HepG2 (cell line): ENCODE measurements around the gene SMIM1. TPM values are rescaled to one million over a fixed set of nuclear protein-coding genes. Genes with fewer than 3 reads are reported as not detected.

Experiments
- ADNP ChIP-seq: sonication (generic); formaldehyde crosslinking; IDR thresholded peaks from 2 replicates; pipeline ENCODE4 v1.4.0; 2020; ENCODE audit warnings: missing genetic modification reagents
- ARID4A ChIP-seq: sonication (generic); formaldehyde crosslinking; IDR thresholded peaks from 2 replicates; pipeline ENCODE4 v1.5.0; 2020; ENCODE audit warnings: mild to moderate bottlenecking, missing genetic modification reagents, borderline replicate concordance
- ATAD3A ChIP-seq: sonication (generic); formaldehyde crosslinking; IDR thresholded peaks from 2 replicates; pipeline ENCODE4 v1.4.0; 2020; ENCODE audit warnings: missing genetic modification reagents
- DMAP1 ChIP-seq: IDR thresholded peaks from 2 replicates; pipeline ENCODE4 v1.6.1; 2016
- FOXP4 ChIP-seq: sonication (generic); formaldehyde crosslinking; IDR thresholded peaks from 2 replicates; pipeline ENCODE4 v1.4.0; 2020; ENCODE audit warnings: missing genetic modification reagents
- GABPB1 ChIP-seq: IDR thresholded peaks from 2 replicates; pipeline ENCODE4 v1.6.1; 2016; ENCODE audit warnings: mild to moderate bottlenecking, missing genetic modification reagents, moderate library complexity, missing compliant biosample characterization
- HMGXB4 ChIP-seq, 2 experiments: sonication (generic) in 1 of 2; formaldehyde crosslinking in 1 of 2; IDR thresholded peaks; 2 replicates each; pipeline versions ENCODE4 v1.4.0 to v1.6.1; 2018 to 2020; ENCODE audit warnings: missing genetic modification reagents in 2 of 2, borderline replicate concordance in 1 of 2, low read depth in 1 of 2, mild to moderate bottlenecking in 1 of 2, missing biosample characterization in 1 of 2
- MTA1 ChIP-seq: sonication (generic); formaldehyde crosslinking; IDR thresholded peaks from 2 replicates; pipeline ENCODE4 v1.4.0; 2020; ENCODE audit warnings: missing genetic modification reagents, mild to moderate bottlenecking, borderline replicate concordance
- NCOA5 ChIP-seq: sonication (generic); formaldehyde crosslinking; IDR thresholded peaks from 2 replicates; pipeline ENCODE4 v1.4.0; 2020; ENCODE audit warnings: missing genetic modification reagents
- PBX3 ChIP-seq: sonication (generic); formaldehyde crosslinking; IDR thresholded peaks from 2 replicates; pipeline ENCODE4 v1.8.1; 2023; ENCODE audit warnings: missing genetic modification reagents, inconsistent platforms, borderline replicate concordance
- RBFOX2 ChIP-seq: fragments of 200-400 bp; formaldehyde crosslinking; IDR thresholded peaks from 2 replicates; pipeline ENCODE4 v1.6.1; 2017; ENCODE audit warnings: low read depth, mild to moderate bottlenecking, low read length
- RFXANK ChIP-seq: IDR thresholded peaks from 2 replicates; pipeline ENCODE4 v1.6.1; 2016
- SKI ChIP-seq: fragments of 450-650 bp; IDR thresholded peaks from one replicate; pipeline ENCODE4 v1.6.1; 2018; ENCODE audit warnings: mild to moderate bottlenecking; ENCODE audit not compliant: partially characterized antibody
- STAG1 ChIP-seq: sonication (generic); formaldehyde crosslinking; IDR thresholded peaks from 2 replicates; pipeline ENCODE4 v1.4.0; 2020; ENCODE audit warnings: missing genetic modification reagents
- TBP ChIP-seq: sonication (generic); formaldehyde crosslinking; IDR thresholded peaks from 2 replicates; pipeline ENCODE4 v1.5.0; 2020; ENCODE audit warnings: missing genetic modification reagents
- THAP11 ChIP-seq: IDR thresholded peaks from 2 replicates; pipeline ENCODE4 v1.6.1; 2016; ENCODE audit warnings: missing biosample characterization, missing genetic modification reagents
- TOE1 ChIP-seq: sonication (generic); formaldehyde crosslinking; IDR thresholded peaks from 2 replicates; pipeline ENCODE4 v1.4.0; 2020; ENCODE audit warnings: mild to moderate bottlenecking, missing genetic modification reagents
- TSC22D2 ChIP-seq: sonication (generic); formaldehyde crosslinking; IDR thresholded peaks from 2 replicates; pipeline ENCODE4 v1.5.1; 2020; ENCODE audit warnings: missing genetic modification reagents, mild to moderate bottlenecking, borderline replicate concordance
- U2AF1 ChIP-seq: fragments of 200-400 bp; formaldehyde crosslinking; optimal IDR thresholded peaks from 2 replicates; pipeline ENCODE3; 2017; ENCODE audit warnings: mild to moderate bottlenecking, low read depth, low read length
- ZNF446 ChIP-seq: sonication (generic); formaldehyde crosslinking; IDR thresholded peaks from 2 replicates; pipeline ENCODE4 v1.5.0; 2020; ENCODE audit warnings: mild to moderate bottlenecking, missing genetic modification reagents
- ZNF546 ChIP-seq: sonication (generic); formaldehyde crosslinking; conservative IDR thresholded peaks from 2 replicates; pipeline ENCODE4 v1.8.1; 2023; ENCODE audit warnings: mild to moderate bottlenecking, missing genetic modification reagents
- ZNF549 ChIP-seq: sonication (generic); formaldehyde crosslinking; IDR thresholded peaks from 2 replicates; pipeline ENCODE4 v1.5.0; 2020; ENCODE audit warnings: missing genetic modification reagents
- ZNF564 ChIP-seq: sonication (generic); formaldehyde crosslinking; IDR thresholded peaks from 2 replicates; pipeline ENCODE4 v1.8.1; 2023; ENCODE audit warnings: mild to moderate bottlenecking, missing genetic modification reagents
- ZNF883 ChIP-seq: sonication (generic); formaldehyde crosslinking; IDR thresholded peaks from 2 replicates; pipeline ENCODE4 v1.5.1; 2020; ENCODE audit warnings: mild to moderate bottlenecking, missing genetic modification reagents; ENCODE audit errors: not compliant biosample characterization
- polyA plus RNA-seq, 8 experiments: library from polyadenylated mRNA; depleted of rRNA in 3 of 8; stranded (reverse) in 7 of 8; unstranded in 1 of 8; fragments of >200 nt; fragmentation: Illumina TruSeq in 4 of 8; extraction: Trizol in 4 of 8; gene quantifications; 2 replicates each; pipeline versions ENCODE4 v1.2.1 to v1.2.3, GENCODE V29; 2011 to 2016; ENCODE audit warnings: low read depth in 4 of 8, missing spikeins in 1 of 8, mixed read lengths in 1 of 8; ENCODE audit not compliant: insufficient read depth in 1 of 8
- total RNA-seq, 5 experiments: library from RNA; depleted of rRNA; stranded (reverse); fragments of >200 nt; fragmentation: Illumina TruSeq; extraction: Trizol; gene quantifications; 2 replicates each; pipeline ENCODE4 v1.2.3, GENCODE V29; 2016; ENCODE audit warnings: low read depth in 1 of 5

The SMIM1 gene
- total and polyA plus RNA-seq, 2 of the 13 experiments (the other 11 are each of a cell fraction or from before 2014, with no cell fraction given): 12.4 to 56.3 TPM

- TF ChIP-seq ARID4A (peak; percentile 28; the same call in 1 of the 2 replicates), ATAD3A (no peak), MTA1 (CRISPR knock-in tag) (no peak), NCOA5 (CRISPR knock-in tag) (no peak), ADNP (CRISPR knock-in tag) (no peak), TSC22D2 (CRISPR knock-in tag) (no peak), U2AF1 (no peak), TBP (CRISPR knock-in tag) (no peak), TOE1 (no peak), RBFOX2 (no peak), FOXP4 (CRISPR knock-in tag) (no peak), ZNF549 (CRISPR knock-in tag) (no peak), PBX3 (CRISPR knock-in tag) (no peak), HMGXB4 (CRISPR knock-in tag; IDR thresholded peaks at IDR 0.05; ENCODE audit: borderline replicate concordance in 1 of 2, low read depth in 1 of 2) (no peak), DMAP1 (CRISPR knock-in tag) (no peak), GABPB1 (CRISPR knock-in tag) (peak; percentile 42), ZNF883 (CRISPR knock-in tag) (no peak), ZNF546 (CRISPR knock-in tag) (no peak), RFXANK (CRISPR knock-in tag) (no peak), ZNF446 (CRISPR knock-in tag) (no peak), SKI (peak; percentile 31), ZNF564 (no peak), THAP11 (no peak), STAG1 (CRISPR knock-in tag) (no peak)
Measured at GRCh38 chr1:3785045-3785444, 12.5 kb downstream of the SMIM1 start (continued).
